COLO829 (cell line): ENCODE results near the gene SYTL4.

Experiments
- DNase-seq: peaks from one replicate; pipeline ENCODE4 v3.0.0; 2012; ENCODE audit warnings: low spot score

Gene SYTL4

DNA sequence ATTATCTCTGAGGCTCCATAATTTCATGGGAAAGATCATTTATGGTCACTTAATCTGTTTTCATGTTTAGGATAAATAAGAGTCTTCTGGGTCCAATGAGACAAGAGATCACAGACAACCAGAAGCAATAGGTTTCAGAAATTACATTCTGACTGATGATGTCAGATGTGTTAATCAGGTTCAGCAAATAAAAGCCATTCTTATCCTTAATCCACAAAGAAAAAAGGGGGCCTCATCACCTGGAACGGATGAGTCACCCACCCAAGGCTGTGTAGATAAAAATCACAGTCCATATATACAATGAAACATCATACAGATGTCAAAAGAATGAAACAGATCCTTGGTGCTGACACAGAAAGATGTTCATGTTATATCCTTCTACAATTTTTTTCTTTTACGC, 36.6 kb downstream of the SYTL4 start:
- DNase-seq: no peak

DNA sequence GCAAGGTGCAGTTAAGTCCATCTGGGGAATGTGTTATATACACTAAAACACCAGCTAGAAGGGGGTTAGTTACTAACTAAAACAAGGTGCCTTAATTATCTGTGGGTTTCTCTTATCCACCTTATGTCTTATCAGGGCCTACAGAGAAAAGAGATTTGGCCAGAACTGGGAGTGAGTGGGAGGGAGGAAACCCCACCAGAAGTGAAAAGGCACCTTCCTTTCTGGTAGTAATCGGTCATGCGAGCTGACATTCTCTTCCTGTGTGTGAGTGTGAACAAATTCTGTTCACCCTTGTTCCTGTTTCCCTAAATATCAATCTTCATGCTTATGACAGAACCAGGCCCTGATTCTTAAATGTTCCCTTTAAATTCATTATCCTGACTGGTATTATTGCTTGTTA, 44.4 kb downstream of the SYTL4 start:
- DNase-seq: no peak

DNA sequence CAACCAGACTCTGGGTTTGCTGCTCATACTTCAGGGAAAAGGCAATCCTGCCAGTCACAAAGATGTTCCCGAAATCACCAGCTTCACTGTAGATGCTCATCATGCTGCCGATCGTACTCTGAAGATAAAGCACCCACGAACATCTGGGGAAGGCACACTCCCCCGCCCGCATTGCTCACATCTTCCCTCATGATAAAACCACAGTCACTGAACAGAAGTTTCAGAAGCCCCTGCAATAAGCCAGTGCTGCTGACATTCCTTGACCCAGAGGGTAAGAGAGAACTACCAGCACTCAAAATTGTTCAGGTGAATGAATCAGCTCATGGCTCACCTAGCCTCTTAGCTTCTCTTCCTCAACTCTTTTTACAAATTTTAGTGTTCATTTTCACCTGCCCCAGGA, 44.8 kb downstream of the SYTL4 start:
- no peak for DNase-seq

DNA sequence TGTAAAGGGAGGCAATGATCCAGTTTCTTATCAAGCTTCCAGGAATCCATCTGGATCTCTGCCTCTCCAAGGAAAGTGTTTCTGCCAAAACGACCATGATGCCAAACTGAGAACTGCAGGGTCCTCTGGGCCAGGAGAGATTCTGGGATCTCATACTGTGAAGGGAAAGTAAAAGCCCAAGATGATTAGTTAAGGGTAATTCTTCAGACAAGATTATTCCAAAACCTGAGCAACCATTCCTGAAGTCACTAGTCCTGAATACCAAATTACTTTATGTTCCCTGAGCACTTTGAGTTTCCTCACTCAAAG, 46.0 kb downstream of the SYTL4 start:
- DNase-seq: no peak

DNA sequence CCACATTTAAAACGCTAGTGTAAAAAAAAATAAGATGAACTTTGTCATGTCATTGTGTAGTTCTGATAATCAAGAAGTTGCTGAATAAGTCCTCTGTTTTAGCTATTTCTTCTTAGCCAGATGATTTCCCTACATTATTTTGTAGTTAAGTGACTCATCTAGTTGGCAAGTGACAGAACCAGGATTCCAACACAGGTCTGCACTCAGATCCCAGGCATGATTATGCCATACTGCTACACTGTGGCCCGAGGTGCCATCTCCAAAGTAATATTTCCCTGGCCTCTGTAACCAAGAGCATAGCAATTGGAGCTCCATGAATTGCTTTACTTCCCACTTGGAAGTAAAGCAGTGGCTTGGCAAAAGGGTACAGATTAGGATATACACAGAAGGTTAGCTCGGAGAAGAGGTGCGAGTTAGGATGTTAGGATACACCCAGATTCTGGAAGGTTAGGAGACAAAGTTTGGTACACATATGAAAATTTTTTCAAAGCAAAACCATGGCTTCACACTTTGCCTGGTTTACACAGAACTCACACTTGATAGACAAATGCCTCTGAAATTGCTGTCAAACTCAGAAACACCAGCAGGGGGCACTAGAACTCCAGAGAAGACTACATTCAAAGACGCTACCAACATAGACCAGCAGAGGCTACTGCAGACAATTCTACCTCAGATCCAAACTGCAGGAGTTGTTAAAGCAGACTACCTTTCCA, 46.5 kb downstream of the SYTL4 start:
- peak; percentile 63 for DNase-seq

DNA sequence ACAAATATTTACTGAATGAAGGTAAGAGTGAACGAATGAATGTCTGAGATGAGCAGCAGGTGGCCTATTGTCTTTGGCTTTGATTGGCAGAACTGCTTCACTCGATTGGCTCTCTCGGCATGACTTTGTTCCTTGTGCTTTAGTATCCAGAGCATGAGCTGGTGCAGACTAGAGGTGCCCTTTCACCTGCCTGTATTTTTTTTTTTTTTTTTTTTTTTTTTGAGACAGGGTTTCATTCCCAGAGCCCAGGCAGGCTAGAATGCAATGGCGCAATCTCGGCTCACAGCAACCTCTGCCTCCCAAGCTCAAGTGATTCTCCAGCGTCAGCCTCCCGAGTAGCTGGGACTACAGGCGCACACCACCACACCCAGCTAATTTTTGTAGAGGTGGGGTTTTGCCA, 49.0 kb downstream of the SYTL4 start:
- no peak for DNase-seq

DNA sequence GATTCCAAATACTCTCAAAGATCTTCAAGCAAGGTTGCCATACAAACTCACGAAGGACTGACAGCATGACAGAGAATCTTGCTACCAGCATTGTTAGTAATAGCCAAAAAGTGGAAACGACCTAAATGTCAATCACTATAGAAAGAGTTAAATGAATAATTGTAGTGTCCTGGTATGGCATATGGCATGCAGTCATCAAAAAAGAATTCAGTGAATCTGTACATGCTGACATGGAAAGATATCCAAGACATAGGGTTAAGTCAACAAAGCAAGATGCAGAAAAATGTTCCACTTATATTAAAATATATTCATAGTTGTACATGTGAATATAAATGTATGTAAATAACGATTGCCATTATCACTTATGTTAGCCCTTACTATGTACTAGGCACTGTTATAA, 50.3 kb downstream of the SYTL4 start:
- no peak for DNase-seq

DNA sequence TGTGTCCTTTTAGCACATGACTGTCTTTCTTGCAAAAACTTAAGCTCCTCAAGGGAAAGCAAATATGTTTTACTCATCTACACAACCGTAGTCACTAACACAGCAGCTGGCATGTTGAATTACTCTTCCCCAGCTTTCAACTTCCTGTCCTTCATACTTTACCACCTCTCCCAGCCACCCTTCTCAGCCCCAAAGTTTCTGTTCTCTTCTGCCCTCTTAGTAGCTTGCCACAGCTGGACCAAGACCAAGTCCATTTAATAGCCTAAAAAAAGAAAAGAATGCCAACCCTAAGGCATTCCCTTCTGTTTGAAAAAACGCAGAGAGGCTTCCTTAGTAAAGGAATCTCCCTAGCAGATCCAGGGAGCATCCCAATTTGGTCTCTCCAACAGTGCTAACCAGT, 51.2 kb downstream of the SYTL4 start:
- DNase-seq: no peak

DNA sequence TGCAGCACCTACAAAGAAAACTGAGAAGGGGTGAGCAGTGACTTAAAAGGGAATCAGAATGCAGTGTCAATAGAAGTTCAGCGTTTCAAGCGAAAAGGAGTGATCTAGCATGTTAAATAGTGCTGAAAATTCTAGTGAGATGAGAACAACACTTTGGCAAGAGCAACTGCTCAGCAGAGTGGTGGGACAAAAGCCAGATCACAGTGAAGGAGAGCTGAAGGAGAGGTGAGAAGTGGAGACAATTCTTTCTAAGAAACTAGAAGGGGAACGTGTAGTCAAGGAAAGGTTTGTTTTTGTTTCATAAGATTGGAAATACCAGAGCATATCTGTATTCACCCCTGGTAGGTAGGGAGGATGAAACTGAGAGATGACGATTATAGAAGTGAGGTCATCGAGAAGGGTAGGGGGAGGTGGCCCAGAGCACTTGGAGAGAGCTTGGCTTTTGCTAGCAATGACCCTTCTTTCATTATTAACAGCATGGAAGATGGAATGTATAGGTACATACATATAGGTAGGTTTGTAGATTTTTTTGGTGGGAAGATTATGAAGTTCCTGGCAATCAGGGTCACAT, 54.2 kb downstream of the SYTL4 start:
- DNase-seq: no peak

DNA sequence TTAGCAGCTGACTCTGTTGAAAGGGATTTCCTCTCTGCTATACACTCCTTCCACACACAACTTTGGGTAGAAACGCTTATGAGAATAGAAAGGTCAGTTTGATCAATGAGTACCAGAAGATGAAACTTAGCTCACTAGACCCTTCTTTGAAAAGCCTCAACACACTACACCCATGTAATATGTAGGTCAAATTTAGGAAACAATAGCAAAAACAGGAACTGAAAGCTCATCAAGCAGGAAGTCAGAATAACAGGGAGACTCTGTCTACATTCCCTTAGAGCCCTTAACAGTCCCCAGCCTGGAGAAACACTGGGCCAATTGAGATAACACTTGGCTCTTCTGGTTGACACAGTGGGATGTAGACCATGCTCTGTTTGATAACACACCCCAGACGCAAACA, 57.2 kb downstream of the SYTL4 start:
- DNase-seq: no peak

DNA sequence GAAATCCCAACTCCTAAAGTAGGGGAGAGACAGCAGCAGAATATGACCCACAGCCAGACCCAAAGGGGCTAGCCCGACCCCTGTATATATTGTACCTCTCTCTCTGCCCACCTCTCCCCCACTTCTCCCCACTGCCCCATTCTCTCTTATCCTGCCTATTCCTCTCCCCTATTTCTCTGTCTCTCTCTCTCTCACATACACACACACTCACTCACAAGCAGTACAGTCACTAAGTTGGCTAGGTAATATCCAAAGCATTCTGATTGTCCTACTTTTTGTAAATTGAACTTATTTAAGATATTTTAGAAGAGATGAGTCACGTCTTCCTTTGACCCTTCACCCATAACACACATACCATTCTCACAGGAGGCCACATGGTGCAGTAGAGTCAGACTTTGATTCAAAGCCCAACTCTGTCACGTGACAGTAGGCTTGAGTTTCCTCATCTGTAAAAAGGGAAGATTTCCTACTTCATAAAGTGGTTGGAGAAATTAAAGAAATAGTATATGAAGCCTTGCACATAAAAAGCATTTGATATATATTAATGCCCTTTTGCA, 58.4 kb downstream of the SYTL4 start:
- DNase-seq: no peak

DNA sequence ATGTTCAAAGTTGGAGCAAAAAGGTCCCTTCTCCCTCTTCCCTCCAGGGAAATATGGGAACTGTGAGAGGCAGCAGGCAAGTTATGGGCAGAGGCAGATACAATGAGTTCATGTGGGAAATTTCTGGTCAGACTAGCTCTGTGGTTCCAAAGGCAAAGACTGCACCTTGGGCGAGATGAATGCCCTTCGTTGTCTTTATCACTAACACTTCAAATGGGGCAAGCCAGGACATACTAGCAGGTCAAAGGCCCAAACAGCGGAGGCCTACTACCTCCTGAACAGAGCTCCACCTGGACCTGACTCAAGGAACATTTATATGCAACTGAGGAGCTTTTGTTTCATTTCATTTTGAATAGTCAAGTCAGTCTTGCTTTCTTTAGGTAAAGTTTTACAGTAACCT, 59.0 kb downstream of the SYTL4 start:
- no peak for DNase-seq

DNA sequence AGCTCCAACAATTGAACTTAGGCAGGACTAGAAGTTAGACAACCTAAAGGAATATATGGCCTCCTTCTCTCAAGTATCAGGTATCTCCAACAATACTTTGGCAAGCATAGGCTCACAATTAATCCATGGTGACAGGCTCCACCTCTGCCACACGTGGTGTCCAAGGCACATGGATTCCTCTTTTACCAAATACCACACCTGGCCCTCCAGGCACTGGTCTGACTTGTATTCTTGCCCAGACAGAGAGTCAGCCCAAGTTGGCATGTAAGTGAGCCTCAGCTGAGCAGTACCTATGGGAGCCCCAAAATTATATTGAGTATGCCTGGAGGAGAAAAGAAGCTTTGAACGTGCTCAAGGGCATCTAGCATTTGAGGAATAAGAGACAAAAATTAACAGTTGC, 68.3 kb downstream of the SYTL4 start:
- DNase-seq: no peak

DNA sequence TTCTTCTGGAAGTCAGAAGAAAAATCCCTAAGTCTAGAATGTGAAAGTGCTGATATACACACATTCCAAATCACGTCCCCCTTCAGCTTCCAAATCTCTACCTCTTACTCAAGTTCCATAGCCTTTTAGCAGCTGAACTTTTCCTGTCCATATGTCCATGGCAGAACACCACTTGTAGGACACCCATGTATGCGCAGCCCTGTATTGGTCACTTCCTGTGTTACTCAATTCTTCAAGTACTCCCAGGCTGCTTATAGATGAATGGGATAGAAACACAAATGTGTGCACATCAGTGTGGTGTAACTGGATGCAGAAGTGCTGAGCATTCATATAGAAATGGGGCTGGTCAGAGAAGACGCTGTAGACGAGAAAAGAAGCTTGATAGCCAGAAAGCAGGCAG, 69.1 kb downstream of the SYTL4 start:
- no peak for DNase-seq

DNA sequence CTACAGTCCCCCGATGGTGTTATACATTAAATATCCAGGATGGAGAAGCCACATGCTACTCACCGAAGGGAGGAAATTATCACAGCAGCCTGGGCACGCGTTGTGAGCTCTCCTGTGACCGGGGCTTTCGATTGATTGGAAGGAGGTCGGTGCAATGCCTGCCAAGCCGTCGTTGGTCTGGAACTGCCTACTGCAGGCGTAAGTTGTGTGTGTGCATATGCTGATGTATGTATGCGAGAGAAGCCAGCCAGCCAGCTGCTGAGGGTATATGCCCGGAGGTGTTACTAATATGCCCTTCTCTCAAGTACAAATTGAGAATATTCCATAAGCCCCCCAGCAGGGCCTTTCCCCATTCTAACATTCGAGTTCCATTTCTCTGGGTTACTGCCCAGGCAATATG, 69.8 kb downstream of the SYTL4 start:
- DNase-seq: no peak

DNA sequence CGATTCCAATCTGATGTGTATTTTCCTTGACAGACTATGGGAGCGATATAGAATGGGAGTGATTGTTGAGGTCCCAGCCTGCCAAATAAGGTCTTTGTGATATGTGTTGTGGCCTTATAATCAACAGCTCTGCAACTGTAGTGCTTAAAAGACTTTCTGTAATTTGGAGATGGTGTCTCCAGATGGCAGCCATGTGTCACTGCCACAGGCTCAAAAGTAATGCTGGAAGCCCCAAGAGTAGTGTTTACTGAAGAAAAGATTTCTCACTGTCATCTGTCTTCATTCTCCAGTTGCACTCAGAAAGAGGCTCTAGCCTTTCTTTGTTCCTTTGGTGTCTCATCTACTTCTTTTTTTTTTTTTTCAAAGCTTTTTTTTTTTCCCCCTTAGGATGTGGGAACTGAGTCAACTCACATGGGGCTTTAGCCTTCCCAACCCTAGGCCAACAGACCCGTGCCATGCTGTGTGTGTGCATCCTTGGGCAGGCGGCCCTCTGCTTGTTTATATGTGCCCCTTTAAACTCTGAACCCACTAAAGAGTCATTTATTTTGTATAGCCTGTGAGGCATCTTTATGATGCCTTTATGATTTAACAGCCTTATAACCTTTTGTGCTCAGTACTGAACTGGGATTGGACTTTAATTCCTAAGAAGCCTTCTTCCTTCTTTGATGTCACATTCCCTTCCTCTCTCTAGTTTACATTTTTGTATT, 72.3 kb downstream of the SYTL4 start:
- DNase-seq: no peak

DNA sequence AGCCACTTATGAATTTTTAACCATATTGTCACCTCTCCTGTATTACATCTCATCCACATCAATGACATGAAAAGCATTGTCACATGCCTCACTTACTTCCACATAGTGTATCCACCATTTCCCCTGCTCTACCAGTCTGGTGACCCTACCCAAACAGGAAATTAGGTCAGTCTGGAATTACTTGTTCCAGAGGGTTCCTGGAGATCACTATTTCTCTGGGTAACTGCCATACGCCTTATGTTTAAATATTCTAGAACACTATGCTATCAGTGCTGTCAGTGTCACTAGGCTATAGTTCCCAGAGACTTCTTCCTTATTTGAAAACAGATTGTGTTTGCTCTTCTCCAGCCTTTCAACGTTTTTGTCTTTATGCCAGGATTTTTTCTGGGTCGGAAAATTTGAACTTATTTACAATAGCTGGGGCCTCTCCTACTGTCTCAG, 73.0 kb downstream of the SYTL4 start:
- no peak for DNase-seq

DNA sequence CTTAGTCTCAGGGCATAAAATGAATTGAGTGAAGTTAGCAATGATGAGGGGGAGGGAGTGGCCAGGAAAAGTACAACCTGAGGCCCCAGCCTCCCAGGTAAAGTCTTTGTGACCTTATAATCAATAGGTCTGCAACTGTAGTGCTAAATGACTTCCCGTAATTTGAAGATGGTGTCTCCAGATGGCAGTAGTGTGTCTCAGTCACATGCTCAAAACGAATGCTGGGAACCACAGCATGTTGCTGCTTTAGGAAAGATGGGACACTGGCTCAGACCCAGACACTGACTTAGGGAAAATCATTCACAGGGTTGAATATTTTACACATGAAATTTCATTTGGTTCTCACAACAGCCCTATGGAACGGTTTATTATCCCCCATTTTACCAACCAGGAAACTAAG, 77.7 kb downstream of the SYTL4 start:
- DNase-seq: peak; percentile 14

DNA sequence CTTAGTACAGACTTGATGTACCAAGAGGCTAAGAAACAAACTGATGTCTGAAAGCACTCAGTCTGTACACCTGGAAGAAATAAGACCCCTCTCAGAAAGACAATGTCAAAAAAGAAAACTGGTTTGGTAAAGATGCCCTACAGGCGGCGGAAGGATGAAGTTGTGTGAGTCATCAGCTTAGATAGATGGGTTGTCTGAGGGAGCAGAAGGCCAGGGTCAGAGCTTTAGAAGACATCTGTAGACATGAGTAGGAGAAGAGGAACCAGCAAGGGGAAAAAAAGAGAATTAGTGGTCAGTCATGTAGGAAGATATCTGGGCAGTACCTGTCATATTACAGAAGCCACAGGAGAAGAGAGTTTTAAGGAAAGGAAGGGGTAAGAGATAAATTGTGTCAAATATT, 79.7 kb downstream of the SYTL4 start:
- DNase-seq: no peak

DNA sequence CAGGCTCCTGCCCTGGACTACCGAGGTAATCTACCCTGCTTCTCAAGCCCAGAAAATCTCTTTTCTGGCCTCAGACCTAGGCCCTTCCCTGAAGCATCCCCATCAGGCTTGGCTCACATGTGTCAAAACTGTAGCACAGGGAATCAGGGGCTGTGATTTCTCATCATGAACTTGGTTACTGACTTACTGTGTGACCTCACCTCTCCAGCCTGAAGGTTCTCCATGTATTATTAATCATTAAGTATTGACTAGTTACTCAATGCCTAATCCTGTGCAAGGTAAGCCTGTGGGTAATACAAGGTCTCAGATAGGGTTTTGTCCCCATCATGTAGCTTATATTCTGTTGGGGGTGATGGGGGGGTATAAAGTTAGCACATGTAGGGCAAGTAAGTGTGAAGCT, 81.1 kb downstream of the SYTL4 start:
- DNase-seq: no peak

DNA sequence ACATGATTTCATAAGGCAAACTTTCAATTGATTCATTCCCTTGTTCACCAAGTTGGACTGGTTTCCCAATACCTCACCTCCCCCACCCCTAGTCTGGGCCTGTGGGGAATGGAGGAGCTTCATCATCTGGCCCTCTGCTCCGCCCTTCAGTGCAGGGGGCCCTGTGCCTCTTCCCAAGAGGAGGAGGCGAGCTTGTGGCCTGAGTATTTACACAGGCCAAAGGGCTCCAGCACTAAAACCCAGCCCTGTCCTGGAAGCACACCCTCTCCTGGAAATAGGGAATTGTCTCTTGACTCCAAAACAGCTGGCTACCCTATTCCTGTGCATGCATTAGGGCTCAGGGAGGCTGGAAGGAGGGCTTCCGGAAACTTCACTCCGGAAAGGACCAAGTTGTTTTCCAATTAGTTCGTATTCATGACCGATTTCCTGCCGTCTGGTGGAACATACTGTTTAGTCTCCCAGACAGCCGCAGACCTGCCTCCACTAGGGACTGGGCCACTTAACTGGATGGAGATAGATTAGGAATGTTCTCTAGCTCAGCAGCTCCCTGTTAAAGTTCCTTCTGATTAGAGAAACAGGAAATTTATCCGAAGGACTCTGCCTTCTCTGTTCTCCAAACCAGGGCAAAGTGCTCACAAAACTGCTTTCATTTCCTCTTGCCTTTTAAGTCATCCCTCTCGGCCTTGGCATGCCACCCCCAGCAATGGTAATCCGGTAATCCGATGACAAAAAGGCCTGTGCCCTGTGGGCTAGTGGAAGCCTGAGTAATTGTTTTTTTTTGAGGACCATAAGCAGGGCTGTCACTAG, 82.2 kb downstream of the SYTL4 start:
- no peak for DNase-seq
